Muscle layer of duodenum (tissue), 2 donors: Measurements from ENCODE around the gene NAB2.
"Not testable (repeated sequence)": the region's sequence is repeated elsewhere in the genome, so short reads cannot be mapped to it uniquely, and the experiment has no call there.

ENCODE experiments used
- H3K27ac ChIP-seq: one replicate; pipeline ENCODE4 v1.7.0; 2013; ENCODE audit warnings: mild to moderate bottlenecking, low read length
- H3K27me3 ChIP-seq: one replicate; pipeline ENCODE4 v1.7.0; 2013; ENCODE audit warnings: low read depth, mild to moderate bottlenecking, control low read depth, low read length
- H3K36me3 ChIP-seq, 2 donors: one replicate each; pipeline ENCODE4 v1.7.0; 2013; ENCODE audit warnings: low read length in 2 of 2, control low read depth in 1 of 2, mild to moderate bottlenecking in 1 of 2; ENCODE audit not compliant: insufficient read depth in 2 of 2, control insufficient read depth in 1 of 2
- H3K4me1 ChIP-seq, 2 donors: one replicate each; pipeline ENCODE4 v1.7.0; 2013; ENCODE audit warnings: low read length in 2 of 2, mild to moderate bottlenecking in 2 of 2, control low read depth in 1 of 2, moderate library complexity in 1 of 2; ENCODE audit not compliant: insufficient read depth in 2 of 2, control insufficient read depth in 1 of 2
- H3K4me3 ChIP-seq, 2 donors: one replicate each; pipeline ENCODE4 v1.7.0; 2013; ENCODE audit warnings: low read length in 2 of 2, low read depth in 1 of 2, mild to moderate bottlenecking in 1 of 2
- H3K9me3 ChIP-seq, 2 donors: one replicate each; pipeline ENCODE4 v1.7.0; 2013; ENCODE audit warnings: low read length in 2 of 2, control low read depth in 1 of 2, mild to moderate bottlenecking in 1 of 2; ENCODE audit not compliant: control insufficient read depth in 1 of 2
- donor health status: healthy.

The NAB2 gene

DNA sequence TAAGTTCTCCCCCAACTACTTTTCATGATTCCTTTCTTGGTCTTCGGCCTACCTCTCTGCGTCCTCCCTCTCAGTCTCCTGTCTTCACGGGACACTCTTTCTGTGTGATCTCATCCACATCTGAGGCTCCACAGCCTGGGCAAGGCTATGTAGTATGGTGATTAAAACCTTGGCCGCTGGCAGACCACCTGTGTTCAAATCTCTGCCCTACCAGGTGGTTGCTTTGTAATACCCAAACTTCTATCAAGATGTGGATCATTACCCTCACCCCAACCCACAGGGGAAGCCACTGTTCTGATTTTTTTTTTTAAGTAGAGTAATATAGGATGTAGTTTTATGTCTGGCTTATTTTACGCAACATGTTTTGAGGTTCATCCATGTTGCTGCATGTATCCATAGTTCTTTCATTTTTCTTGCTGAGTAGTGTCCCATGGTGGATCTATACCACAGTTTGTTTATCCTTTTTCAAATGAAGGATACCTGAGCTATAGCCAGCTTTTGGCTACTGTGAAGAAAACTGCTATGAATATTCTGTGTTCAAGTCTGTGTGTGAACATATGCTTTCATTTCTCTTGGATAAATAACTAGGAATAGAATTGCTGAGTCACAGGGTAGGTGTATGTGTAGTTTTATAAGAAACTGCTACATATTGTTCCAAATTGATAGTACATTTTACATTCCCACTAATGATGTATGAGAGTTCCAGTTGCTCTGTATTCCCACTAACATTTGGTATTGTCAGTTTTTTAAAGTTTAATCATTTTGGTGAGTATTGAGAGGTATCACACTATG, 30.6 kb downstream of the NAB2 start:
- no peak overlapping the region for H3K4me3 ChIP-seq
- H3K36me3 ChIP-seq: no peaks in the 10 kb centered on the region
- no peak overlapping the region for H3K27ac ChIP-seq
- H3K4me1 ChIP-seq: no peaks in the 10 kb centered on the region
- H3K27me3 ChIP-seq: no peaks in the 10 kb centered on the region
- H3K9me3 ChIP-seq: no peaks in the 10 kb centered on the region

DNA sequence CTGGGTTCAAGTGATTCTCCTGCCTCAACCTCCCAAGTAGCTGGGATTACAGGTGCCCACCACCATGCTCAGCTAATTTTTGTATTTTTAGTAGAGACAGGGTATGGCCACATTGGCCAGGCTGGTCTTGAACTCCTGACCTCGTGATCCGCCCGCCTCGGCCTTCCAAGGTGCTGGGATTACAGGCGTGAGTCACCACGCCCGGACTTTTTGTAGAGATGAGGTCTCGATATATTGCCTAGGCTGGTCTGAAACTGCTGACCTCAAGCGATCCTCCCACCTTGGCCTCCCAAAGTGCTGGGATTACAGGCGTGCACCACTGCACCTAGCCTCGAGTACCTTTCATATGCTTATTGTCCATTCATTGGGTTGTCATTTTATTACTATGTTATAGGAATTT, 31.8 kb downstream of the NAB2 start:
- H3K4me3 ChIP-seq, H3K36me3 ChIP-seq, H3K9me3 ChIP-seq, H3K27me3 ChIP-seq, H3K27ac ChIP-seq, H3K4me1 ChIP-seq: not testable (repeated sequence)

DNA sequence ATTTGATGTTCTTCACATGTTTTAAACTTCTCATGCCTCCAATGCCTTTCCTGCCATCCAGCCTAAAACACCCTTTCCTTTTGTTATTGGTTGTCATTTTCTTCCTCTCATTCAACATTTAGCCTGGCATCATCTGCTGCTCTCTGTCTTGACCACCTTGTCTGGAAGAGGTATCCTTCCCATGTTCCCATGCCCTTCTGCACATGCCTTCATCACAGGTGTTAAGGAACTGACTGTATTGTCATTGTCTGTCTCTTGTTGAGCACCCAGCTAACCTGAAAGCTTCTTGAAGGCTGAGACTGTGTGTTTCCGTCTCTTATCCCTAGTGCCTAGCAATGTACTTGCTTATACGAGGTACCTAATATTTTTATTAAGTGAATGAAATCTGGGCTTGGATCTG, 34.9 kb downstream of the NAB2 start:
- Histone ChIP-seq H3K27me3 (no peaks in the 10 kb centered on the region), H3K36me3 (peaks cover 0 to 4% of the 10 kb centered on the region in 2 donors), H3K4me1 (peaks cover 5 to 8% of the 10 kb centered on the region in 2 donors), H3K27ac (no peak overlapping the region), H3K9me3 (no peaks in the 10 kb centered on the region), H3K4me3 (no peak overlapping the region)

DNA sequence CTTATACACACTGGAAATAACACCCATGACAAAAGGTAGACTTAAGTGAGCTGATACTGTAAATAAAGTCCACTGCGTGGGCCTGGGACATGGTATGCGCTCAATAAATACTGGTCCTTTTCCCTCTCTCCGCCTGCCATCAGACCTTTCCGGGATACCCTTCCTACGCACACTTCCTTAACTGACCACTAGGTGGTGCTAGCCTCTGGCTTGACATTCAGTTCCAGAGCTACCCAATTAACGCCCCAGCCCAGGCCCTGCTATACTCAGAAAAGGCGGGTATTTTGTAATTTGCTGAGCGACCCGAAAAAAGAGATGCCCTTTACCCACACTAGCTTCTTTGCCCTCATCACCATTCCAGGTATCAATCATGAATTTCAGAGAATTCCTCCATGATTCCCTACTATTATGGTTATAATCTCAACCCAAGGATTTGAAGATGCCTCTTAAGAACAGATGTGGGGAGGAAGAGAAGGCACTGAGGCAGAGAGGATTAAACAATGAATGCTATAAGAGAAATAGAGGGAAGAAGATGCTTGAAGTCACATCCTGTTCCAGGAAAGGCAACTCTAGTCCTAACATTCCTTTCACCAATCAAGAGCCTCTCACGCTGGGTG, 35.5 kb downstream of the NAB2 start:
- no peaks in the 10 kb centered on the region for H3K27me3 ChIP-seq
- peaks cover 5 to 11% of the 10 kb centered on the region in 2 donors for H3K4me1 ChIP-seq
- H3K9me3 ChIP-seq: no peaks in the 10 kb centered on the region
- H3K36me3 ChIP-seq: peaks cover 0 to 4% of the 10 kb centered on the region in 2 donors
- H3K27ac ChIP-seq: no peak overlapping the region
- H3K4me3 ChIP-seq: no peak overlapping the region

DNA sequence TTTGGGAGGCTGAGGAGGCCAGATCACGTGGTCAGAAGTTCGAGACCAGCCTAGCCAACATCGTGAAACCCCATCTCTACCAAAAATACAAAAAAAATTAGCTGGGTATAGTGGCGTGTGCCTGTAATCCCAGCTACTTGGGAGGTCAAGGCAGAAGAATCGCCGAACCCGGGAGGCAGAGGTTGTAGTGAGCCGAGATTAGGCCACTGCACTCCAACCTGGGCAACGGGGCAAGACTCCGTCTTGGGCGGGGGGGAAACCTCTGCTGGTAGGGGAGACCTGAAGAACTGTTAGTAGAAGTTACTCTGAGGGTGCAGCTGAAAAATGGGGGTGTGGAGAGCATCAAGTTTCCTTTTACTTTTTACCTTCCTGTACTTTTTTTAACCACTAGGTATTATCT, 37.1 kb downstream of the NAB2 start:
- H3K4me3 ChIP-seq: no peak overlapping the region
- peaks cover 13 to 28% of the 10 kb centered on the region in 2 donors for H3K4me1 ChIP-seq
- no peaks in the 10 kb centered on the region for H3K9me3 ChIP-seq
- no peaks in the 10 kb centered on the region for H3K27me3 ChIP-seq
- H3K27ac ChIP-seq: no peak overlapping the region
- H3K36me3 ChIP-seq: peaks cover 0 to 4% of the 10 kb centered on the region in 2 donors

DNA sequence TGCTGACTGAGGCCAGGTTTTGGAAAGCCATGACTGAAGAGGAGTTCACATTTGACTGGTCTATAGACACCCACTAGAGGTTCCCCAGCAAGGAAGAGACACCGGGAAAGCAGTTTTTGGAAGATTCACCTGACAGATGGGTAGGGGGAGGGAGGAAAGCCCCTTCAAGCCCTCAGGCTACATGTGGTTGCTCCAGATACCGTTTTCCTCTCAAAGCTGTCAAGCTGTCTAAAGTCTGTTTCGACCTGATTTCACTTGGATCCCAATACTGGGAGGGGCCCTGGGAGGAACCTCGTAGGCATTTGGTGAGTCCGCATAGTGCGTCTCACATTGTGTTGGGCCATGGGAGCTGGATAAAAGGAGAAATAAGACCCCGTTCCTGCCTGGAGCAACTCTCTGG, 37.6 kb downstream of the NAB2 start:
- H3K4me3 ChIP-seq: peak overlapping the region; percentile 74 to 87
- H3K27me3 ChIP-seq: no peaks in the 10 kb centered on the region
- peak overlapping the region; percentile 90 for H3K27ac ChIP-seq
- H3K9me3 ChIP-seq: no peaks in the 10 kb centered on the region
- H3K36me3 ChIP-seq: peaks cover 0 to 4% of the 10 kb centered on the region in 2 donors
- peaks cover 18 to 33% of the 10 kb centered on the region in 2 donors for H3K4me1 ChIP-seq

DNA sequence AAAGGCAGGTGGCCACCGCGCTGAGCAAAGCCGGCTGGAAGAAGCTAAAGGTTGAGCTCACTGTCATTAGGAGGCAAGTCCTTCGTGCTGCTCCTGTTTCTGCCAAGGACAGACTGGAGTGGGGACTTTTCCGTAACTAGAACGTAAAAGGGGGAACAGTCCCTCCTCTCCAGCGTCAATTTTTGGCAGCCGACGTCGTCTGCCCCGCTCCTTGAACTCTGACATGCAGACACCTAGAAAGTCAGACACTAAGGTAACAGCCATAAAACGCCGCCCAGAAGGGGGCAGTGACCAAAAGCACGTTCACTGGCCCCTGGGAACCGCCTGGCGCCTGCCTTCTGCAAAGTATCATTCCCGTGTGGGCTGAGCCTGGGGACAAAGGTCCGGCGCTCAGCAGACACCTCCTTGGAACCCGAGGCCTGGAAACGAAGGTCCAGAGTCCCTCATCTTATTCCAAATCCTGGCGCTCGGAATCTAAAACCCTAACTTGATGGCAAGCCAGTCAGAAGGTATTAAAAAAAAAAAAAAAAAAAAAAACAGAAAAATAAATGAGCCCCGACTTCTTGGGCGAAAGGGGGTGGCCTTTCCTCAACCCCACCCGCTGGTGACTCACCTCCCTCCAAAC, 38.3 kb downstream of the NAB2 start:
- H3K9me3 ChIP-seq: no peaks in the 10 kb centered on the region
- H3K27me3 ChIP-seq: no peaks in the 10 kb centered on the region
- H3K4me3 ChIP-seq: peak overlapping the region; percentile 74 to 87
- H3K27ac ChIP-seq: peak overlapping the region; percentile 90
- peaks cover 0 to 4% of the 10 kb centered on the region in 2 donors for H3K36me3 ChIP-seq
- H3K4me1 ChIP-seq: peaks cover 23 to 39% of the 10 kb centered on the region in 2 donors

DNA sequence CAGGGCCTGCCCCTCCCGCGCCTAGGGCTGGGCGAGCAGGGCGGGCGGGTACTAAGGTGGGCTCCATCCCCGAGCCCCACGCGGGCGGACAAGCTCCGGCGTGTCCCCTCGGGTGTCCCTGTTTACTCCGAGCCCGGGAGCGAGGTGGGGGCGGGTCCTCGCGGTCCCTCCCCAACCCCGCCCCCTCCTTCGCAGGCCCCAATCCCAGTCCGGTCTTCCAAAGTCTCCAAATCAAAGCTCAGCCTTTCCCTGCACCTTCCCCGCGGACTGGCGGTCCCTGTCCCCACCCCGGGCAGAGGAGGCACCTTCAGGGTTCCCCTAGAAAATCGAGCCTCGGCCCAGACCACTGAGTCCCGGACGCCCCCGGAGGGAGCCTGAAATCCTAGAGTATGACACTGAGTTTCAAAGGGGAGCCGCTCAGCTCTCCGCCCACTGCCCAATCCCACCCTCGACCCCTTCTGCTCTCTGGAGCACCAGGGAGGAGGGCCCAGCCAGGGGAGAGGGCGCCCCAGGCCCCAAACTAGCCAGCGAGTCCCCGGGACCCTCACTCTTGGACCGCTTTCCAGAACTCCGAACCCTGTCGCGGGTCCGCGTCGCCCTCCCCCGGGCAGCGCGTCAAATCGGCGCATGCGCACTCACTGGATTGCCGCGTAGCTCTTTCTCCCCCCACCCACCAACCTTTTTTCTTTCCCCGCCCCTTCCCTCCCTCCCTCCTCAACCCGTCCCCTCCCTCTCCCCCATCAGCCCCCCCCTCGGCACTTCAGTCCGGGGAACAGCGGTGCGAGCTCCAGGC, 39.0 kb downstream of the NAB2 start, which contains the start of gene LRP1:
LRP1 (plus strand) TSS at position 758 of the 793 bp plus-strand sequence. CDS start 482 bp downstream, outside the sequence.
- H3K4me1 ChIP-seq: peaks cover 30 to 46% of the 10 kb centered on the region in 2 donors
- peak within 1 kb of the TSS; percentile 74 to 87 for H3K4me3 ChIP-seq
- H3K36me3 ChIP-seq: peaks cover 0 to 9% of the 10 kb centered on the region in 2 donors
- H3K27me3 ChIP-seq: no peaks in the 10 kb centered on the region
- H3K27ac ChIP-seq: peak within 1 kb of the TSS; percentile 90
- no peaks in the 10 kb centered on the region for H3K9me3 ChIP-seq

DNA sequence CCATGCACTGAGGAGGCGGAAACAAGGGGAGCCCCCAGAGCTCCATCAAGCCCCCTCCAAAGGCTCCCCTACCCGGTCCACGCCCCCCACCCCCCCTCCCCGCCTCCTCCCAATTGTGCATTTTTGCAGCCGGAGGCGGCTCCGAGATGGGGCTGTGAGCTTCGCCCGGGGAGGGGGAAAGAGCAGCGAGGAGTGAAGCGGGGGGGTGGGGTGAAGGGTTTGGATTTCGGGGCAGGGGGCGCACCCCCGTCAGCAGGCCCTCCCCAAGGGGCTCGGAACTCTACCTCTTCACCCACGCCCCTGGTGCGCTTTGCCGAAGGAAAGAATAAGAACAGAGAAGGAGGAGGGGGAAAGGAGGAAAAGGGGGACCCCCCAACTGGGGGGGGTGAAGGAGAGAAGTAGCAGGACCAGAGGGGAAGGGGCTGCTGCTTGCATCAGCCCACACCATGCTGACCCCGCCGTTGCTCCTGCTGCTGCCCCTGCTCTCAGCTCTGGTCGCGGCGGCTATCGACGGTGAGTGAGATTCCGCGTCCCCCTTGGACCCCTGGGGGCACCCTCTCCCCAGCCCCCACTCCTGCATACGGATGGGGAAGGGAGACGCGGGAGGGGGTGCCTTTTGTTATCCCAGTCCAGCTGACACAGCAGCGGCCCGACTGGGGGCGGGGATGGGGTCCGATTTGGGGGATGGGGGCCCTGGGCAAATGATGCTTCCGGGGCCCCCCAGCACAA, 39.8 kb downstream of the NAB2 start:
- Histone ChIP-seq H3K4me1 (peaks cover 31 to 51% of the 10 kb centered on the region in 2 donors), H3K27ac (peak overlapping the region; percentile 71), H3K9me3 (no peaks in the 10 kb centered on the region), H3K27me3 (no peaks in the 10 kb centered on the region), H3K4me3 (peak overlapping the region; percentile 70 to 87), H3K36me3 (peaks cover 0 to 9% of the 10 kb centered on the region in 2 donors)

DNA sequence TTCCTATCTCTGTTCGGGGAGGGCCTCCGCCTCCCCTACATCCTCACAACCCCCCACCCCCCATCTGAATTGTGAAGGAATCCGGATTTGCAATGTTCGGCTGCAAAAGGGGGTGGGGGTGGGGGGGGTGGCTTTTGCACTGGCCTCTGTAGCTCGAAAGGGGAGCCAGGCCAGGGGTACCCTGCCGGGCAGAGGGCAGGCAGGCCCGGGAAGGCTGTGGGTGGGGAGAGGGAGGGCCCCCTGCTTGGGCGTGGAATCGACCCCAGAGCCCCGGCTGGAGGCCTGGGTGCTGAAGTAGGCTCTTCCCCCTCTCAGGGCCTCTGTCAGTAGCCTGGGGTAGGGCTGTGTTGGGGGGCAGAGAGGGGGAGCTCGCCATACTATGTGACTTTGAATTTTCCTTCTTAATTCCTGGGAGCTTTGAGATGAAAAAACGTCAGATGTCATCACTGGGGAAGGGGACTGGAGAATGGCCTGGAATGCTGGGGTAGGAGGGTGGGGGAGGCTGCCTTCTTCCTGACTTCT, 40.5 kb downstream of the NAB2 start:
- H3K27ac ChIP-seq: peak overlapping the region; percentile 71
- H3K36me3 ChIP-seq: peaks cover 0 to 9% of the 10 kb centered on the region in 2 donors
- H3K4me1 ChIP-seq: peaks cover 31 to 51% of the 10 kb centered on the region in 2 donors
- no peaks in the 10 kb centered on the region for H3K27me3 ChIP-seq
- H3K4me3 ChIP-seq: peak overlapping the region; percentile 70 to 87
- no peaks in the 10 kb centered on the region for H3K9me3 ChIP-seq
